Fibroblast of pulmonary artery (primary cell): ENCODE measurements around the gene C17orf113.

ENCODE experiments used
- DNase-seq: peaks from one replicate; pipeline ENCODE4 v3.0.0-alpha.2; 2010; ENCODE audit warnings: low read depth
- H3K4me3 ChIP-seq: replicated peaks from 2 replicates; pipeline ENCODE4 v1.5.1; 2011; ENCODE audit warnings: low read depth, mild to moderate bottlenecking, control low read depth, low read length, moderate library complexity
- TF ChIP-seq, protein P1 (sequence below): IDR thresholded peaks from 2 replicates; pipeline ENCODE4 v1.5.1; 2011; ENCODE audit warnings: mild to moderate bottlenecking, control low read depth, low read length, inconsistent platforms; ENCODE audit errors: missing control alignments

Gene C17orf113

DNA sequence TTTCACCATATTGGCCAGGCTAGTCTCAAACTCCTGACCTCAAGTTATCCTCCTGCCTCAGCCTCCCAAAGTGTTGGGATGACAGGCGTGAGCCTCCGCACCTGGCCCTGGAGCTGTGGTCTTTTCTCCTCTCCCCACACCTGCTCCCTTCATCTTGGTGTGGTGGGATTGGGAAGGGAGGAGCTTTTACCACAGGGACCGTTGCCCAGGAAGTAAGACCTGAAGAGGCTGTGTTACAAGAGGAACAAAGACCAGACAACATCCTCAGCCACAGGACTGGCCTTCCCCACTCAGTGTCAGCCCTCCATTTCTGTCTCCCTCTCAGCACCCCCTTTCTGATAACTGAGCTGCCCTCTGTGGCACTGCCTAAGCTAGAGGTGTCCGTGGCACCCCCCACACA, 9.4 kb upstream of the C17orf113 start:
- no peak overlapping the region for H3K4me3 ChIP-seq

DNA sequence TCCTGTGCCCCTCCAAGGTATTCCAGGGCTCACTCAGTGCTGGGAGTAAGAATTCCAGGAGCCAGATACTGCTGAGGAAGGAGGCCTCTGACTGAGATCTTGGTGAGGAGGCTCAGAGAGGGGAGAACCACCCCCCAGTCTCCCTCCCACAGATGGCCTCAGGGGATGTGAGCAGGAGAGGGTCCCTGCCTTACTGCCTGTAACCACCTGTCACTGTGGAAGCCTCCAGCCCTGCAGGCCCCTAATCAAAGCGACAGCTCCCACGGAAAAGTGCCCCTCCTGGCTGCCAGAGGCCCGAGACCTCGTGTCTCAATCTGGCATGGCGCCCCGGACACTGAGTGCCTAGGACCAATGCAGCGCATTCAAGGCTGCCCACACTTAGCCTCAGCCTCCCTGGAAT, 7.7 kb upstream of the C17orf113 start:
- TF ChIP-seq, protein P1, sequence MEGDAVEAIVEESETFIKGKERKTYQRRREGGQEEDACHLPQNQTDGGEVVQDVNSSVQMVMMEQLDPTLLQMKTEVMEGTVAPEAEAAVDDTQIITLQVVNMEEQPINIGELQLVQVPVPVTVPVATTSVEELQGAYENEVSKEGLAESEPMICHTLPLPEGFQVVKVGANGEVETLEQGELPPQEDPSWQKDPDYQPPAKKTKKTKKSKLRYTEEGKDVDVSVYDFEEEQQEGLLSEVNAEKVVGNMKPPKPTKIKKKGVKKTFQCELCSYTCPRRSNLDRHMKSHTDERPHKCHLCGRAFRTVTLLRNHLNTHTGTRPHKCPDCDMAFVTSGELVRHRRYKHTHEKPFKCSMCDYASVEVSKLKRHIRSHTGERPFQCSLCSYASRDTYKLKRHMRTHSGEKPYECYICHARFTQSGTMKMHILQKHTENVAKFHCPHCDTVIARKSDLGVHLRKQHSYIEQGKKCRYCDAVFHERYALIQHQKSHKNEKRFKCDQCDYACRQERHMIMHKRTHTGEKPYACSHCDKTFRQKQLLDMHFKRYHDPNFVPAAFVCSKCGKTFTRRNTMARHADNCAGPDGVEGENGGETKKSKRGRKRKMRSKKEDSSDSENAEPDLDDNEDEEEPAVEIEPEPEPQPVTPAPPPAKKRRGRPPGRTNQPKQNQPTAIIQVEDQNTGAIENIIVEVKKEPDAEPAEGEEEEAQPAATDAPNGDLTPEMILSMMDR: no peak
- no peak for DNase-seq
- no peak overlapping the region for H3K4me3 ChIP-seq

More for the DNA sequence above, 9.4 kb upstream of the C17orf113 start:
- no peak for DNase-seq
- TF ChIP-seq, protein P1: no peak

DNA sequence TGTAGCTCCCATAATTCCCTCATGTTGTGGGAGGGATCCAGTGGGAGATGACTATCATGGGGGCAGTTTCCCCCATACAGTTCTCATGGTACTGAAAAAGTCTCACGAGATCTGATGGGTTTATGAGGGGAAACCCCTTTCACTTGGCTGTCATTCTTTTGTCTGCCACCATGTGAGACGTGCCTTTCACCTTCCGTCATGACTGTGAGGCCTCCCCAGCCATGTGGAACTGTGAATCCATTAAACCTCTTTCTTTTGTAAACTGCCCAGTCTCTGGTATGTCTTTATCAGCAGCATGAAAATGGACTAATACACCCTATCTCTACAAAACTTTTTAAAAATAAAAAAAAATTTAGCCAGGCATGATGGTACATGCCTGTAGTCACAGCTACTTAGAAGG, 6.2 kb upstream of the C17orf113 start:
- no peak overlapping the region for H3K4me3 ChIP-seq
- no peak for DNase-seq
- TF ChIP-seq, protein P1: no peak

DNA sequence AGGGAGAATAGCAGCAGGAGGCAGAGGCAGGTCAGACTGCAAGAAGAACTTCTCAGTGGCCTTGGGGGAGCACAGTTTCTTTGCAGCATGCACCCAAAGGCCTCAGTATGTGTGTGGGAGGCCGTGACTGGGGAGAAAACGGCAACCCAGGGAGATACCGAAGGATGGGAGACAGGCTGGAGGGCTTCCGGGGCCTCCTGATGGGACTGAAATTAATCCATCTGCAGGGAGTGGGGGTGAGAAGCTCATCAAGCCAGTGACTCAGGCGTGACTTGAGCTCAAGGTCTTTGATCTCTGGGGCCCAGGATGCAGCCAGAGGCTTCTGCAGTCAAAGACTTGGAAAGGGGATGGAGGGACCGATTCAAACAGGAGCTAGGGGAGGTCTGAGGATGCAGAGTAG, 5.1 kb upstream of the C17orf113 start:
- no peak for DNase-seq
- no peak overlapping the region for H3K4me3 ChIP-seq
- TF ChIP-seq, protein P1: no peak

DNA sequence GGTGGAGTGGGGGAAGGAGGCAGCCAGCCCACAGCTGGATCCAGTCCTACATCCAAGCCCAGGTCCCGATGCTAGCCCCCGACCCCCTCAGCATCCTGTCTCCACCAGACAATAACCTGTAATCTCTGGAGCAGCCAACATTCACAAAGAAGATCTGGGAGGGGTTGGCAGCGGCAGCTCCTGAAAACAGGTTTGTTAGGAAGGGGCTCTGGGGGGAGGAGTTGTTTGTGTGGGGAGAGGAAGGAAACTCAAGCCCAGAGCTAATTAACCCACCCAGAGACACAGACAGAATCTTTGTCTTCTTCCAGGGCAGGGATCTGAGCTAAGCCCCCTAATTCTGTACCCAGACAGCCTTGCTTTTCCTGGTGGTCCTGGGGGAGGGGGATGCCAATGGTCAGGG, 4.6 kb upstream of the C17orf113 start:
- TF ChIP-seq, protein P1: no peak
- no peak overlapping the region for H3K4me3 ChIP-seq
- DNase-seq: no peak

DNA sequence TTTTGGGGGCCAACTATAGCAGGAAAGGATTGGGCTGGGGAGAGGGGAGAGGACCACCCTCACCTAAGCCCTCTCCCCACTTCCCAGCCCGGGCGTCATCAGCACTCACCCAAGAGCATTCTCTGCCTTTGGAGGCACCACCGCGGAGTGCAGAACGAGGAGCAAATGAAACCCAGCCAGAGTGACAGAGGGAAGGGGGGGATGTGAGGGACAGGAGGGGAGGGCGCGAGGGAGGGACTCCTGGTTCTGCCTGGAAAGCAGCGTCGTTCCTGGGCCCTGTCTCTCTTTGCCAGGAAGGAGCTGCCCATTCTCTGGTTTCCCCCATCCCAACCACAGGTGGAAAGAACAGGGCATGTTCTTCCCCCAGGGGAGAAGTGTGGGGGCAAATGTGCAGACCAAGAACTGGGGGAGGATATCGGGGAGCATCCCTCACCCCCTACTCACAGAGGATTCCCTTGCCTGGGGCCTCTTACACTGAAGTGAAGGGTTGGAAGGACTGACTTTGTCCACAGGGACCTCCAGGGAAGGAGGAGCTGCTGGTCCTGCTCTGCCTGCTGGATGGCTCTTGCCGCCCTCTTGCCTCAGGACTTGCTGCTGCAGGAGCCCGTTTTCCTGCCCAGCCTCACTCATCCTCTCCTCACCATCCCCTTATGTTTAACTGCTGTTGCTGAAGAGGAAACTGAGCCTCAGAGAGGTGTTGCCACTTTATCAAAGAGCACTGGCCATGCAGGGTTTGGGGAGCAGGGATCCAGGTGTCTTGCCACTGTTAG, 3.5 kb upstream of the C17orf113 start:
- no peak for DNase-seq
- H3K4me3 ChIP-seq: no peak overlapping the region
- TF ChIP-seq, protein P1: no peak

DNA sequence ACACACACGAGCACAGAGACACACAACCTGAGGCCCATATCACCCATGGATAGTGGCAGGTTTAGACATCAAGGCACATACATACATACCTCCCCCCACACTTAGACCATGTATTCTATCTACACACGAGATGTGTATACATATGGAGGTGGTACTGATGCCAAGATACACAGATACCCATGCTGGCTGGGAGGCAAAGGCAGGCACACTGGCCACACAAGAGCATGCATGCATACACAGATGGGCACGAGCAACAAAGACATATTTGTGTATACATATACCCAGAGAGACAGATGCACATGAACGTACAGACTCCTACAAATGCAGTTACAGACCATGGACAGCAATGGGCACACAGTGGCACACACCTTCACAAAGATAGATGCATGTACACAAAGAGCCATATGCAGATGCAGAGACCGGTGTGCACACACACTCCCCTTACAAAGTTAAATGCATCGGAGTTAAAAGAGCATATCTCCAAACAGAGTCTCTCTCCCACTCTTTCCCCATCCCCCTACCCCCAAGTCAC, 2.0 kb upstream of the C17orf113 start:
- TF ChIP-seq, protein P1: no peak
- no peak for DNase-seq
- no peak overlapping the region for H3K4me3 ChIP-seq
